Activated CD8-positive, alpha-beta memory T cell treated with anti-CD3 and anti-CD28 coated beads for 24 hours (primary cell): ENCODE results near the gene SAG.
A peak's percentile ranks its signal among the peaks of the same experiment; 100 is the strongest.

Experiments used
- DNase-seq: peaks from one replicate; pipeline ENCODE4 v3.0.0-alpha.2; 2020

Gene SAG

DNA sequence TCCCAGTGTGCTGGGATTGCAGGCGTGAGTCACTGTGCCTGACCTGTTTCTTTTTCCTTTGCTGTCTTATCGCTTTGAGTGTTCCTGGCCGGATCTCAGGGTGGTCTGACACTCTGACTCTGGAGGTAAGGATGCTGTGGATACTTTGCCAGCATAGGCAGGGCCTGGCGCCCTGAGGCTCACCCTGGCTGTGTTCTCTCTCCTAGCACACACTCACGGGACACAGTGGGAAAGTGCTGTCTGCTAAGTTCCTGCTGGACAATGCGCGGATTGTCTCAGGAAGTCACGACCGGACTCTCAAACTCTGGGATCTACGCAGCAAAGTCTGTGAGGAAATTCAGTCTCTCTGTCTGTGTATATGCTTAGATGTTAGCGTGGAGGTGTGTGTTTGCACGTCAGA, 18.0 kb upstream of the SAG start:
- no peak for DNase-seq

DNA sequence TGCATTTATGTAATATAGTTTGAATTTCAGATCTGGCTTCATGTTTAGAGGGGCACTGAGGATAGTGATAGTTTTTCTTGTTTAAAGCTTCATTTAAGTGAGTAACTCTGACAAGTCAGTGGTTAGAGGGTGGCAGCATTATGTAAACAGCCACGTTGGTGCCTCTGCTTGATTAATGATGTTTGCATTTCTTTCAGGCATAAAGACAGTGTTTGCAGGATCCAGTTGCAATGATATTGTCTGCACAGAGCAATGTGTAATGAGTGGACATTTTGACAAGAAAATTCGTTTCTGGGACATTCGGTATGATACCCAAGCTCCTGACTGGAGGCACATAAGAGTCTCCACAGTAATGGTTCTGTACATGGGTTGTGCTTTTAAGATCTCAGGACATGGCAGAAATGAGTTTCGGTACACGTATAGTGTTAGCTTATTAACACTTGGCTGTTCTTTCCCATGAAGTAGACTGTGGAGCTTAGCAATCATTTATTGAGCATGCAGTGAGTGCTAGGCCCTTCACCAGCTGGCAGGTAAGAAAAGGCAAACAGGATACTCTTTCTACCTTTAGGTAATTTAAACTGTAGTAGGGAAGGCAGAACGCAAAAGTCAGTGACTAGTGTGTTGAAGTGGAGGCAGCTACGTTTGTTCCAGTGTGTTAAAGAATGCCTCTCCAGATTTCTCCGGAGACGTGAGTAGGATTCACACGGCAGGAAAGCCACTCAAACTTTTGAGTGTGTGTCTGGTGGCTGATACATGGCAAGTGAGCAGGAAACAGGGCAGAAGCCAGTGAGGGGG, 17.4 kb upstream of the SAG start:
- no peak for DNase-seq

DNA sequence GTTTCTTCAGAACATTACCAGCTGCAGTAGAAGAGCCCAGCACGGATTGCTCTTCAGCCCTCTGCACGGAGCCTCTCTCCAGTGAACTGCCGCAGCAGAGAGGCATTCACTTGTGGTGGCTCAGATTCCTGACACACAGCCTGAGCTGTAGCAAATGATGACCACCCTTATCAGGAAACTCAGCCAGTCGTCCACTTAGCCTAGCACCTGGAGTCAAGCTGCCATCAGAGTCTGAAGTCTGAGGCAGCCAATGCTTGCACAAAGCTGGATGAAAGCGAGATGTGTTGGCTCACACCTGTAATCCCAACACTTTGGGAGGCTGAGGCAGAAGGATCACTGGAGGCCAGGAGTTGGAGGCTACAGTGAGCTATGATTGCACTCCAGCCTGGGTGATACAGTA, 11.7 kb upstream of the SAG start:
- no peak for DNase-seq

DNA sequence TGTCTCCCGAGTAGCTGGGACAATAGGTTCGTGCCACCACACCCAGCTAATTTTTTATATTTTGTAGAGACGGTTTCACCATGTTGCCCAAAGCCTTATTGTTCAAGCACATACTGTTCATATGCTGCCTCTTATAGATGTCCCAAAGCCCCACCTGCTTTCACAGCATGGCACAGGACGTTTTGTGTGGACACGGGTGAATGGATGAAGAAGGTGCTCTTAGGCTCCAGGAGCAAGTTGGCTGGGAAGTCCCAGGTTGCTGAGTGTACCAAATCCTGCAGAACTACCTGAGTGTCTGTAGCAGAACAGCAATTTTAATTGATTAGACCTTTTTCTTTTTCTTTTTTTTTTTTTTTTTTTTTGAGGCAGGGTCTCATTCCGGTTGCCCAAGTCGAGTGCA, 10.5 kb upstream of the SAG start:
- no peak for DNase-seq

DNA sequence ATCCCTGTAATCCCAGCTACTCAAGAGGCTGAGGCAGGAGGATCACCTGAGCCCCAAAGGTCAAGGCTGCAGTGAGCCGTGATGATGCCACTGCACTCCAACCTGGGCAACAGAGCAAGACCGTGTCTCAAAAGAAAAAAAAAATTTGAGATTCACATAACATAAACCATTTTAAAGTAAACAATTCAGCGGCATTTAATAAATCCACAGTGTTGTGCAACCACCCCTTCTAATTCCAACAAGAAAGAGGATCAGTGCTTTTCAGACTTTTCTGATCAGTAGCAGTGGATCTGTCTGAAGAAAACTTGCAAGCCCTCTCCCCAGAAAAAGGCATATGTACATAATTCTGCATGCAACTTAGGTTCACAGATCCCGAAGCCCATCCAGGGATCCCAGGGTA, 7.2 kb upstream of the SAG start:
- no peak for DNase-seq

DNA sequence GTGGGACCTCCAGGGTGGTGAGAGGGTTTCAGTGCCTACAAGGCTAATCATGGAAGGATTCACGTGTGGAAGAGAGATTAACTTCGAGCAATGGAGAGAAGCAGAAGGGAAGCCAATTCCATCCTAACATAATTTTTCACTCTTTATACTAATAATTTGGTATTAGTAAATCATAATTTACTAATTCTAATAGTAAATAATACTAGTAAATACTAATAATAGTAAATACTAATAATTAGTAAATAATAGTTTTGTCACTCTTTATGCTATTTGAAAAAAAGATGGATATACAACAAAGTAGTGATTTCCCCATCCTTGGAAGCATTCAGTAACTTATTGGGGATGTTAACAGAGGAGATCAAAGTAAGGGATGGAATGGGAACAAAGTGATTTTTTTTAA, 6.4 kb upstream of the SAG start:
- no peak for DNase-seq

DNA sequence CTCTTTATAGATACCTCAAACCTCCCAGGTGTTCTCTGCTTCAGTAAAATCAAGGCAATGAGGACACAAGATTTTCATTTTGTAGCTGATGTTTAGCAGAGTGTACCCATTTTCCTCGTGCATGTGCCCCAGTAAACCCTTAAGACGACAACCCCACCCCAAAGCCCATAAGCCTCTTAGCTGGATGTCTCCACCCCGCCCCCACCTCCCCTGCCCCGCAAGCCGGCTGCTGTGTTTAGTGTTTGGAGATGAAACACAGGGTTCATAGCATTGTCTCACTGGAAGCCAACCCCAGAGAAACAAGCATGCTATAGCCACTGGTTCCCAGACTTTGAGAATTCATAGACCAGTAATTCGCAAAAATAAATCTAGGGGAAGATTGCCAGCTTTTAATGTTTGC, 5.8 kb upstream of the SAG start:
- DNase-seq: no peak

DNA sequence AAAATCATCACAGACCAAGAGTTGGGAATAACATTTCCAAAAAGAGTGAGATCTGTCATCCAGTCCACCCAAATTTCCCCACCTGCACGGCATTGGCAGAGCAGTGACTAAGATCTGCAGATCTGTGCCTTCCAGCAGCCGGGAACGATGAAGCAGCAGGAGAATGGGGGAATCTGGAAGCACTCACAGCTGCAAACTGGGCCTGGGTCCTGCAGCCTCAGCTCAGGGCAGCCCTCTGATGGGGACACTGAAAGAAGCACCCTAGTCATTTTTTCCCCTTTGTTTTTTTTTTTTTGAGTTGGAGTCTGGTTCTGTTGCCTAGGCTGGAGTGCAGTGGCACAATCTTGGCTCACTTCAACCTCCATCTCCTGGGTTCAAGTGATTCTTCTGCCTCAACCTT, 4.4 kb upstream of the SAG start:
- DNase-seq: no peak

DNA sequence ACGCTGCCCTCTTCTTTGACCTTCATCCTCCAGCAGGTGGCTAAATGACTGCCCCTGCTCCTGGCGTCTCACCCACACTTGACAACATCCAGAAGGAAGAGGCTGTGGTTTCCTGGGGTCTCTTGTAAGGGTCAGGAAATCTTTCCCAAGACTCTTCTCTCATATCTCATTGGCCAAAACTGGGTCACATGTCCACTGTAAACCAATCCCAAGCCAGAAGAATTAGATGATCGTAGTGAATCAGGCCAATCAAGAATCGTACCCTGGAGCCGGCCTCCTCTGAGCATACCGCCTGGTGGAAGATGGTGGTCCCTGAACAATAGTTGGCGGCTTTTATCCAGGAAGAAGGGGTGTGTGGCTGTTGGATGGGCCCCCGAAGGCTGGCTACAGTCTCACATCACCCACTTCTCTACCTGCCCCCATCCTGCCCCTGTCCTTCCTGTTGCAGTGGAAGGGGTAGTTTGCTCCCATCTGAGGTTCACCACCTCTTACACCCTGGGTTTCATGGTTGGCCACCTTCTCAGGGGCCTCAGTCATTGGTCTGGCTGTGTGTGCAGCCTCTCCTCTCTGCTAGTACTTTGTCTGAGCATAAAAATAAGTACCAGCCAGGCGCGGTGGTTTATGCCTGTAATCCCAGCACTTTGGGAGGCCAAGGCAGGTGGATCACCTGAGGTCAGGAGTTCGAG, 3.8 kb downstream of the SAG start:
- DNase-seq: no peak

DNA sequence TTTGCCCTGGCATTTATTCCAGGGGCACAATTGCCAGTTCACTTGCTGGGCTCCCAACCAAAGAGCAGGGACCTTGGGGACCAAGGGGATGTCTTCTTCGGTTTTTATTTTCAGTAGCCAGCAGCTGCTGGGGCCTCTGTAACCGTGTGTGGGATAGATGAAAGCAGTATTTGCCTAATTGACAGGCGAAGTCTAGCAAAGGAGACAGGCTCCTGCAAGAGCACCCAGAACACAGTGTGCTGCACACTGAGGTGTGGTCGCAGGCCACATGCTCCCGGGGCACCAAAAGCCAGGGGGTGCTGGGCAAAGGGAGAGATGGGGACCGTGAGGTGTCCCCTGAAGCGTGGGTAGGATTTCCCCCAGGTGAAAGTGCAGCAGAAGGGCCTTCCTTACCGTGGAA, 5.3 kb downstream of the SAG start:
- no peak for DNase-seq

DNA sequence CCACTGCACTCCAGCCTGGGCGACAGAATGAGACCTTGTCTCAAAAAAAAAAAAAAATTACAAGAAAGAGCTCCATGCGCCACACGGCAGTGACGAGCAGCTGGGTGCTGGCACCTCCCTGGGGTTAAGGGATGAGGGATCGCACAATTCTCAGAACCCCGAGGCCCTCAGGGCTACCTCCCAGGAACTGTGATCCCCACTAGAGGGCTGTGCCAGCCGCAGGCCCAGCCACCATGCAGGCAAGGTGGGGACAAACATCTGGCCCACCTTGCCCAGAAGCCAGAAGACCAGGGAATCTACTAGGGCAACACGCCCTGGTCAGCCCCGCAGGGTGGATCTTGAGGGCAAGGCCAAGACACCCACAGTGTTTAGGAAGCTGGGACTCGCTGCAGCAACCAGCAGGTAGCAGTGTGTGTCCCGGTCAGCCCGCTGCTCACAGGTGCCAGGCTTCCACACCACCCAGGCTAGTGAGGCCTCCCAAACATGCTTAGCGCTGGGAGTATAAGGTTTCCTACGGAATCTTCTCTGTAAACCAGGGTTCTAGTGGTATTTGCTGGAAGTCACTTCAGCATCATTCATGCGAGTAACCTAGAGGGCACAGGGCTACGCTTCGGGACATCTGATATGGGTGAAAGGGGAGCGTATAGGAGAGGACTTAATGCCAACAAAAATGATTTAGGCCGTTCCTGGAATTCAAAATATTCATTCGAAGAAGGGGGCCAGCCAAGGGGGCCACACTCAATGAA, 6.7 kb downstream of the SAG start:
- no peak for DNase-seq

DNA sequence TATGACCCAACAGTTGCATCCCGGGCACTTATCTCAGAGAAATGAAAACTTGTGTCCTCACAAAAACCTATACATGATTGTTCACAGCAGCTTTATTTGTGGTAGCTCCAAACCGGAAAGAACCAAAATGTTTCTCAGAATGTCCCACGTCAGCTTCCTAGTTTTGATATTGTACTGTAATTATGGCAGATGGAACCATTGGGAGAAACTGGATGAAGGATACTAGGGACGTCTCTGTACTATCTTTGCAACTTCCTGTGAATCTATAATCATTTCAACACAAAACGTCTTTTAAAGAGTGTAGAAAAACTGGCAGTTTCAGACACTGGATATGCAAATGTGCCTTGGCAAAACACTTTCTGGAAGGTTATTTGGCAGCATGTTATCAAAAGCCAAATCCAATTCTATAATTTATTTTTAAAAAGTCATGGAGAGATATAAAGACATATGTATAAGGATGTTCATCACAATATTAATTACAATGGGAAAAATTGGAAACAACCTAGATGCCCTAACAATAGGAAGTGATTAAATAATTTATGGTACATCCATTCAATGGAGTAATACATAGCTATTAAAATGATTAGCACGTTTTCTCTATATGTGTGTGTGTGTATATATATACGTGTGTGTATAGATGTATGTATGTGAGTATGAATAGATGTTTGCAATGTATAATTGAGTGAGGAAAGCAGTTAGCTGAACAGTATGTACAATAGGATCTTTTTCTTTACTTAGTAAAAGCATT, 9.8 kb downstream of the SAG start:
- DNase-seq: no peak

DNA sequence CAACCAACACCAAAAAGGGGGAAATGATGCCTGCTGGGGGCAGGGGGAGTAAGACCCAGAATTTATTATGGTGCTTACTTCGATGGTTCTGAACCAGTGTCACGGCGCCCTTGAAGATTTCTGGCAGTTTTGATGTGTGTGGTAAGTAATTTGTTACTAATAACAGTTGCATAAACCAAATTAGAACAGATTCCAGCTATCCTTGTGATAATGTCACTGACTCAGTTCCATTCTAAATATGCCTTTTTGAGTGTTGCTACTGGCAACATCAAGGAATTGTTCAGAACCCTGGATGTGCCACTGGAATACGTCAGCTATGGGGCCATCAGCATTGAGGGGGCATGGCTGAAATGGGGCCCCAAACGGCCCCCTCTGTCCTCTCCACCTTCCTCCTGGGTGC, 11.6 kb downstream of the SAG start:
- no peak for DNase-seq

DNA sequence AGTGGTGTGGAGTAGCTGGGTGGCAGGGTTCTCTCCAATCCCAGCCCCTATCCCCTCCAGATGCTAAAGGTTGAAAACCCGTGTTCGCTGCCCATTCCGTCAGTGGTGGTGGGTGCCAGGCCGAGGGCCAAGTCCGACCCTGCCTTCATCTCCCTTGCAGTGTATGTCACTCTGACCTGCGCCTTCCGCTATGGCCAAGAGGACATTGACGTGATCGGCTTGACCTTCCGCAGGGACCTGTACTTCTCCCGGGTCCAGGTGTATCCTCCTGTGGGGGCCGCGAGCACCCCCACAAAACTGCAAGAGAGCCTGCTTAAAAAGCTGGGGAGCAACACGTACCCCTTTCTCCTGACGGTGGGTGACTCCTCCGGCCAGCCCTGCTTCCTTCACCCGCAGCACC, 12.9 kb downstream of the SAG start:
- DNase-seq: no peak

DNA sequence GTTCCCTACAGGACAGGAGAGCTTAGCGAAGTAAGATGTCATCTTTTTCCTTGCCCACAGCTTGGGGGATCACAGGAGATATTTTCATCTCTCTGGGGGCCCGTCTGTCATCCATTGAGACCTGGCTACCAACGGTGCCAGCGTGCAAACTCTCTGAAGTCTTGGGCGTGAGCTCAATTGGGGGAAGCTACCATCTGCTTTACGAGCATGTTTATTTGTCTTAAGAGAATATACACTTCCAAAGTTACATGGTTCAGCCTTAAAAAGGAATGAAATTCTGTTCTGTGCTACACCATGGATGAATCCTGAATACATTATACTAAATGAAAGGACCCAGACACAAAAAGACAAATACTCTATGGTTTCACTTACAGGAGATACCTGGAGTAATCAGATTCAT, 13.6 kb downstream of the SAG start:
- DNase-seq: no peak

DNA sequence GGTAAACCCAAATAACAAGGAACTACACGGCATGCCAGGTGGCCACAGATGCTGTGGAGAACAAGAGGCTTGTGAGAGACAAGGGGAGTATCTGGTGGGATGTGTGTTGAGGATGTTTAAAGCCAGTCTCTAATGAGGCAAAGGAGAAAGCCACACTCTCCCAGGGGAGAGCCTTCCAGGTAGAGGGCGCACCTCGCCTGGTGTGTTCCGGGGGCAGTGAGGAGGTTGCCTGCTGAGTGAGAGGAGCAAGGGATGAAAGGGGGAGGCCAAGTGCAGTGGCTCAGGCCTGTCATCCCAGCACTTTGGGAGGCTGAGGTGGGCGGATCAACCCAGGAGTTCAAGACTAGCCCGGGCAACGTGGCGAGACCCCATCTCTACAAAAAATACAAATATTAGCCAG, 16.2 kb downstream of the SAG start:
- no peak for DNase-seq

DNA sequence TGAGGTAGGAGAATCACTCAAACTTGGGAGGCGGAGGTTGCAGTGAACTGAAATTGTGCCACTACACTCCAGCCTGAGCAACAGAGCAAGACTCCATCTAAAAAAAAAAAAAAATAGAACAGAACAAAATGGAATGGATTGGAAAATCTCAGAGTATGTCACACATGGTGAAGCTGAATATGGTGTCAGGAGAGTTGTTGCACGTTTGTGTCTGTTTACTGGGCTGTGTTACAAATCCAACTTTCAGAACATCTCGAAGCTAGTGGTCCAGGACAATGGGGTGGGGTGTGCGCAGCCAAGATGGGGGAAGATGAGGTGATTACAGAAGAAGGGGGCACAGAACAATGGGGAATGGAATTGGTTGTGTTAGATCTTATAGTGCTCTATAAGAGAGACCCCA, 17.6 kb downstream of the SAG start:
- no peak for DNase-seq

DNA sequence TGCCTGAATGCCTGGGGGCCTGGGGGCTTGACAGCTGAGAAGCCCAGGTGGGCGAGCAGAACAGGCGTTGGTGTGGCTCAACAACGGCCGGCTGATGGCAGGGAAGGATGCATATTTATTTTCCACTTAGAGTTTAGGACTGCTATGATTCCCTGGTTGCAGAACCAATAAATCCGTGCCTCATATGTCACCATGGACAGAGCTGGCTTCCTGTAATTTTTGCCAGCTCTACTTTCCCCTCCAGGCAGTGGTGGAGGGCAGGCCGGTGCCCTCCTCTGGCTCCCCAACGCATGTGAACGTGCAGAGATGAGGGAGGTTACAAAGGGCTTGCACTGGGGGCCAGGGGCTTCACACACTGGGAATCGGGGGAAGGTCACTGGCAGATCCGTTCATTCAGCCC, 18.2 kb downstream of the SAG start:
- no peak for DNase-seq

DNA sequence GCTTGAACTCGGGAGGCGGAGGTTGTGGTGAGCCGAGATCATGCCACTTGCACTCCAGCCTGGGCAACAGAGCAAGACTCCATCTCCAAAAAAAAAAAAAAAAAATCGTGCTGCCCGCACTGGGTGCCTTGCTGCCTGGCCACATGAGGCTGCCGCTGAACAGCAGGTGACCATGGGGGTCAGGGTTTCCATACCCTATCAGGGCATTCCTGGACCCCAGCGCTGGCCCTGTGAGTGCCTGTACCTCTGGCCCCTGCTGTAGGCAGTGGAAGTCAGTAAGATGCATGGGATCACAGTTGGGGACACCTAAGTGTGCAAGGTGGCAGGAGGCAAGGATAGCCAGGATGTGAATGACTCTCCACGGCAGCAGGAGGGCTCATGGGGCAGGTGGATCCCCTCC, 18.9 kb downstream of the SAG start:
- DNase-seq: no peak

DNA sequence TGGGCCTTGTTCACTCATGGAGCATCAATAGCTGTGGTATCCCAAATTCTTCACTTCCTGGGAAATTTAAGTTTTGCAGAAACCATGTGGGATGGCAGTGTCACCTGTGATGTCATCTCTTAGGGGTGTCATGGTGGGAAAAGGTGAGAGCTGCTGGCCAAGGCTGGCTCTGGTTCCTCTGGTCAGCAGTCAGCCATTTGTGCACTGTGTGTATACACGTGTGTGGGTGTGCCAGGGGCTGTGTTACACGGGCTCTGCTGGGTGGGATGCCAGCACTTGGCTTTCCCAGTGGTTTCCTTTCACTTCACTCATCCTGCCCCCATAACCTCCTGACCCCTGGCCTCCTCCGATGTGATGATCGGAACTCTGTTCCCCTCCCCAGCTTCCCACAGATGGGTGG, 21.3 kb downstream of the SAG start:
- no peak for DNase-seq

DNA sequence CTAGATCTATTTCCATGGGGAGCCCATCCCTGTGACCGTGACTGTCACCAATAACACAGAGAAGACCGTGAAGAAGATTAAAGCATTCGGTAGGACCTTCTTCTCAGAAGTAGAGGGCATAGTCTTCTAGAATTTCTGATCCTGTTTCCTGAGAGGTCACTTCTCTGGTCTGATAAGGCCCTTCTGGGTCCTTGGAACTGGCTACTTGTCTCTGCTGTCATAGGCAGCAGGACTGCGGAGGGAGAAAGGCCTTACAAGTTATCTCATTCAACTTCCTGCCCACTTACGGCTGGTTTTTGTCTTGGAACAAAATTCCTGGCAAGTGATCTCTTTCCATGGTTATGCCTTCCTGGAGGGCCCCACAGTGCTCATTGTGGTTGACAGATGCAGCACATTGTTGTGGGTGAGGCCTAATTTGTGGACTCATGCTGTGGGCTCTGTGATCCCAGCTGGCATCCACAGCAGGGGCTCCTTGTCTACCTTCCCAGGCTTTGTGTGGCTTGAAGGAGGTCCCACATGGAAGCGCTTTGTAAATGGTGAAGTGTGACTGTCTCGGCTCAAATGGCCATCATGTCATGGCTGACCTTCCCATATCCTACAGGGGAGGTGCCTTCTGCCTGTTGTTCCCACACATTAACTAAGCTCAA, 22.0 kb downstream of the SAG start:
- DNase-seq: no peak

DNA sequence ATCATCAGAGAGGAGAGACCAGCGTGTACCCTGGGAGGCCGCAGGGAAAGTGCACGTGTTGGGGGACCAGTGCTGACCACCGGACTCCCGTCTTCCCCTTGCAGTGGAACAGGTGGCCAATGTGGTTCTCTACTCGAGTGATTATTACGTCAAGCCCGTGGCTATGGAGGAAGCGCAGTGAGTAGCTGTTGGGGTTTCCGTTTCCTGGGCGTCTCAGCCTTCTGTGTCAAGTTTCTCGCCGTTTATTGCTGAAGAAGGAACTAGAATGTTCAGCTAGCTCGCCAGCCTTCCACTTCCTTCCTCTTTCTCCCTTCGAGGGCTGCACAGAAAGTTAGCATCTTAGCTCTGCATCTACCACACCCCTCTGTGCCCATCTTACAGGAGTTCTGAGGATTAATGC, 23.9 kb downstream of the SAG start:
- peak; percentile 84 for DNase-seq

DNA sequence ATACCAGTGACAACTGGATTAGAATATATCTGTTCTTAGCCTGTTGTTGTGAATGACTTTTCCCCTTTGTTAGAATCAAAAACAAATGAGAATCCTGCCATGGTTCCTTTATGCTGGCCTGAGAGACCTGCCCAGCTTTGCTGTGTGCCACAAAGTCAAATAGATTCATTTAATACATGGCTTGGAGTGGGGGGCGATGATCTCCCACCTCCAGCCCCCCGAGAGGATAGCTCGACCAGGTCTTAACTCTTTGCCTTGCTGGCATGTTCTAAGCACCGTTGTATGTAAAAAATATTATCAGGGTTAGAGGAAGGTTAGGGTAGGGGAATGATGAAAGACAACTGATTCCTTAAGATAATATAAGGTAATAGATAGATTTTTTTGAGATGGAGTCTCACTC, 24.5 kb downstream of the SAG start:
- no peak for DNase-seq
